K562 (cell line): ENCODE data around the gene ACBD5. TPM values are rescaled to one million over a fixed set of nuclear protein-coding genes. Genes with fewer than 3 reads are reported as not detected.

Experiments
- ATAC-seq: fragments of 200-7000 bp; cut with Tn5 transposase; 3 replicates; pipeline ENCODE4 v1.9.1; 2020; ENCODE audit warnings: moderate library complexity
- BruUV-seq: library from RNA; stranded (reverse); fragments of 400-500 nt; replicated peaks from 2 replicates; lab custom pipeline; 2021; lab: Mats Ljungman, UMichigan
- CTCF ChIA-PET: fragments of 300-600 bp; formaldehyde crosslinking; extraction: SDS; loops from one replicate; lab custom pipeline; 2021; ENCODE audit warnings: low intra/inter-chr PET ratio; lab: Yijun Ruan, JAX
- POLR2A ChIA-PET: fragments of 300-600, 350-650 bp; sonication (Branson Sonifier 250); formaldehyde crosslinking; extraction: SDS; loops from one replicate; lab custom pipeline; 2021; ENCODE audit warnings: antibody characterized with exemption, inconsistent platforms; lab: Yijun Ruan, JAX
- DNase-seq, 4 experiments: peaks; one replicate each; pipeline versions ENCODE4 v3.0.0 to v3.0.0-alpha.2; 2011 to 2018; ENCODE audit warnings: low spot score in 3 of 4, mixed read lengths in 3 of 4; ENCODE audit errors: extremely low read depth in 1 of 4
- FAIRE-seq: peaks from 2 replicates; lab custom pipeline; 2011; peaks lifted over from hg19 to GRCh38; lab: Jason Lieb, UNC
- H2AFZ ChIP-seq: 2 replicates; pipeline ENCODE4 v1.6.0; 2011; ENCODE audit warnings: low read depth, low read length, control low read depth, inconsistent platforms
- H3K27ac ChIP-seq: fragments of 200-600 bp; 3 replicates; pipeline ENCODE4 v1.8.0; 2011; ENCODE audit warnings: low read depth, mild to moderate bottlenecking, control low read depth, inconsistent platforms, low read length, moderate library complexity, mixed read lengths; ENCODE audit errors: extremely low read depth
- H3K27me3 ChIP-seq, 2 experiments: fragments of 300-600 bp in 1 of 2; 2 replicates in 1 of 2; 3 replicates in 1 of 2; pipeline versions ENCODE4 v1.6.0 to v1.8.0; 2011; ENCODE audit warnings: inconsistent platforms in 2 of 2, low read length in 2 of 2, mild to moderate bottlenecking in 1 of 2, mixed read lengths in 1 of 2, moderate library complexity in 1 of 2; ENCODE audit not compliant: control insufficient read depth in 2 of 2, insufficient read depth in 2 of 2
- H3K36me3 ChIP-seq: fragments of 300-600 bp; 3 replicates; pipeline ENCODE4 v1.8.0; 2011; ENCODE audit warnings: mild to moderate bottlenecking, low read length, inconsistent platforms; ENCODE audit not compliant: control insufficient read depth, insufficient read depth
- H3K4me1 ChIP-seq, 2 experiments: fragments of 200-600 bp in 1 of 2; replicated peaks in 1 of 2; 2 replicates in 1 of 2; 3 replicates in 1 of 2; pipeline versions ENCODE4 v1.5.1 to v1.8.0; 2011; ENCODE audit warnings: inconsistent platforms in 2 of 2, low read length in 2 of 2, mild to moderate bottlenecking in 1 of 2, mixed read lengths in 1 of 2, moderate library complexity in 1 of 2; ENCODE audit not compliant: control insufficient read depth in 2 of 2, insufficient read depth in 2 of 2
- H3K4me2 ChIP-seq: 2 replicates; pipeline ENCODE4 v1.6.1; 2011; ENCODE audit warnings: low read length, control low read depth, inconsistent platforms, mixed read lengths; ENCODE audit not compliant: insufficient read depth
- H3K4me3 ChIP-seq: fragments of 200-600 bp; sonication (generic), shearing (Covaris generic); 2 replicates; pipeline ENCODE4 v1.5.1; 2016; ENCODE audit warnings: control low read depth, inconsistent platforms
- H3K79me2 ChIP-seq: fragments of 200-600 bp; 3 replicates; pipeline ENCODE4 v1.8.0; 2011; ENCODE audit warnings: low read length, inconsistent platforms; ENCODE audit not compliant: control insufficient read depth, insufficient read depth
- H3K9ac ChIP-seq, 2 experiments: 2 replicates each; pipeline versions ENCODE4 v1.6.0 to v1.6.1; 2011; ENCODE audit warnings: low read depth in 2 of 2, low read length in 2 of 2, control low read depth in 1 of 2, inconsistent platforms in 1 of 2, mild to moderate bottlenecking in 1 of 2, mixed read lengths in 1 of 2; ENCODE audit not compliant: insufficient read depth in 1 of 2
- H3K9me1 ChIP-seq: one replicate; pipeline ENCODE4 v1.6.0; 2011; ENCODE audit warnings: inconsistent platforms, mild to moderate bottlenecking, low read length, moderate library complexity; ENCODE audit not compliant: control insufficient read depth, insufficient read depth
- H3K9me3 ChIP-seq: replicated peaks from 2 replicates; pipeline ENCODE4 v1.5.1; 2011; ENCODE audit warnings: low read depth, low read length, inconsistent platforms; ENCODE audit not compliant: control insufficient read depth, insufficient read depth
- H4K20me1 ChIP-seq: replicated peaks from 2 replicates; pipeline ENCODE4 v1.6.1; 2011; ENCODE audit warnings: low read length, inconsistent platforms, mixed read lengths; ENCODE audit not compliant: control insufficient read depth, insufficient read depth
- C11orf30 ChIP-seq: fragments of 450-650 bp; IDR thresholded peaks from 2 replicates; pipeline ENCODE4 v1.6.1; 2016; ENCODE audit warnings: low read depth, mild to moderate bottlenecking
- DPF2 ChIP-seq: fragments of 450-650 bp; IDR thresholded peaks from 2 replicates; pipeline ENCODE4 v1.6.1; 2016
- GABPB1 ChIP-seq: sonication (generic); formaldehyde crosslinking; IDR thresholded peaks from 2 replicates; pipeline ENCODE4 v1.8.0; 2022; ENCODE audit warnings: mild to moderate bottlenecking, missing genetic modification reagents
- KAT2B ChIP-seq: IDR thresholded peaks from one replicate; pipeline ENCODE4 v1.6.1; 2012; ENCODE audit warnings: low read depth, mild to moderate bottlenecking, control low read depth, inconsistent platforms, low read length, moderate library complexity
- MED1 ChIP-seq: sonication (generic); formaldehyde crosslinking; IDR thresholded peaks from 2 replicates; pipeline ENCODE4 v1.8.1; 2023; ENCODE audit warnings: missing genetic modification reagents, borderline replicate concordance
- NR1H2 ChIP-seq: sonication (generic); formaldehyde crosslinking; IDR thresholded peaks from 2 replicates; pipeline ENCODE4 v1.4.0; 2020; ENCODE audit warnings: mild to moderate bottlenecking, missing genetic modification reagents
- RAD51 ChIP-seq: fragments of 450-650 bp; IDR thresholded peaks from 2 replicates; pipeline ENCODE4 v1.7.1; 2016; ENCODE audit warnings: low read depth, mild to moderate bottlenecking, borderline replicate concordance
- SIX5 ChIP-seq, 2 experiments: IDR thresholded peaks; 2 replicates each; pipeline ENCODE4 v1.6.1; 2011; ENCODE audit warnings: low read length in 2 of 2, borderline replicate concordance in 1 of 2, low read depth in 1 of 2, mild to moderate bottlenecking in 1 of 2, moderate library complexity in 1 of 2; ENCODE audit not compliant: insufficient read depth in 1 of 2
- USF1 ChIP-seq: sonication (generic); formaldehyde crosslinking; IDR thresholded peaks from 2 replicates; pipeline ENCODE4 v1.9.0; 2022; ENCODE audit warnings: mild to moderate bottlenecking, missing genetic modification reagents
- ZBTB26 ChIP-seq: fragments of 450-650 bp; formaldehyde crosslinking; IDR thresholded peaks from 2 replicates; pipeline ENCODE4 v1.4.0; 2022; ENCODE audit warnings: missing genetic modification characterization
- ZBTB40 ChIP-seq, 2 experiments: fragments of 450-650 bp in 1 of 2; sonication (generic) in 1 of 2; formaldehyde crosslinking in 1 of 2; IDR thresholded peaks; 2 replicates each; pipeline versions ENCODE4 v1.7.1 to v1.9.0; 2016 to 2022; ENCODE audit warnings: inconsistent platforms in 1 of 2, mild to moderate bottlenecking in 1 of 2, missing genetic modification reagents in 1 of 2
- ZNF224 ChIP-seq: sonication (generic); formaldehyde crosslinking; IDR thresholded peaks from 2 replicates; pipeline ENCODE4 v1.8.0; 2022; ENCODE audit warnings: mild to moderate bottlenecking, missing genetic modification reagents
- WGBS: fragments of 100-300 bp; shearing (Covaris generic); methylation state at CpG from one replicate; pipeline ENCODE4 v1.1.6; 2016; ENCODE audit warnings: low coverage, mixed read lengths; ENCODE audit not compliant: insufficient coverage; ENCODE audit errors: missing lambda C conversion rate; 5-methylcytosine and 5-hydroxymethylcytosine counted together
- in situ Hi-C: fragments of 300-500 bp; cut with MboI; formaldehyde crosslinking; loops from 4 replicates; pipeline ENCODE4 v1.15.0; 2018; ENCODE audit warnings: inconsistent platforms, mixed read lengths
- intact Hi-C: fragments of 100-400 bp; cut with micrococcal nuclease; formaldehyde crosslinking; loops from 2 replicates; pipeline ENCODE4 v1.14.2; 2022
- polyA plus RNA-seq, 8 experiments: library from polyadenylated mRNA; depleted of rRNA in 4 of 8; stranded (reverse) in 5 of 8; unstranded in 3 of 8; fragments of >200 nt; fragmentation: Nextera tagmentation in 2 of 8; fragmentation: Illumina TruSeq in 1 of 8; extraction: Ambion mirVana in 2 of 8; extraction: Trizol in 1 of 8; gene quantifications; 2 replicates each; pipeline versions ENCODE4 v1.2.1 to v1.2.3, GENCODE V29; 2011 to 2014; ENCODE audit warnings: inconsistent platforms in 1 of 8, missing spikeins in 1 of 8
- total RNA-seq, 7 experiments: library from RNA; depleted of rRNA in 6 of 7; stranded (reverse); fragments of >200 nt in 6 of 7; fragmentation: Illumina TruSeq in 2 of 7; extraction: Trizol in 2 of 7; gene quantifications; 2 replicates each; pipeline versions ENCODE4 v1.2.1 to v1.2.3, GENCODE V29; 2011 to 2021; ENCODE audit warnings: low replicate concordance in 1 of 7

The ACBD5 gene
- total and polyA plus RNA-seq, 9 of the 15 experiments (the other 6 are each of a cell fraction or from before 2014, with no cell fraction given) = 1.5 to 10.3 (median 7.8) TPM

- Histone ChIP-seq H3K9ac (no peak overlapping the region), H4K20me1 (no peaks in the 10 kb centered on the region), H3K4me3 (no peak overlapping the region), H3K4me2 (no peak overlapping the region), H3K4me1 (no peaks in the 10 kb centered on the region), H3K79me2 (no peaks in the 10 kb centered on the region), H3K27ac (no peak overlapping the region), H3K9me1 (no peaks in the 10 kb centered on the region), H3K9me3 (no peaks in the 10 kb centered on the region), H3K36me3 (peaks cover 34% of the 10 kb centered on the region), H2AFZ (no peak overlapping the region), H3K27me3 (no peaks in the 10 kb centered on the region)
- CTCF ChIA-PET = no interaction called here
- ATAC-seq (no peak), FAIRE-seq (no peak), DNase-seq (no peak)
- POLR2A ChIA-PET = interaction anchor here (1.5 to 3.5 kb wide), 4 partner anchors 10 to 46 kb away, joined by 4 to 14 read pairs (median 4); no protein-coding TSS in a partner anchor
- in situ Hi-C loops = no loop called here
- WGBS = 59% methylated on average over 1 of the region's 1 CpG
- intact Hi-C loops = no loop called here
- no TSS peak for BruUV-seq
- TF ChIP-seq ZBTB26 (CRISPR knock-in tag) (no peak), C11orf30 (no peak), USF1 (no peak), ZBTB40 (IDR thresholded peaks at IDR 0.05) (no peak), ZBTB40 (CRISPR knock-in tag; IDR thresholded peaks at IDR 0.05) (no peak), RAD51 (no peak), DPF2 (no peak), GABPB1 (CRISPR knock-in tag) (no peak), MED1 (CRISPR knock-in tag) (no peak), SIX5 (IDR thresholded peaks at IDR 0.05; ENCODE audit: borderline replicate concordance in 1 of 2, insufficient read depth in 1 of 2, low read depth in 1 of 2, low read length in 2 of 2) (no peak), NR1H2 (CRISPR knock-in tag) (no peak), KAT2B (no peak), ZNF224 (CRISPR knock-in tag) (no peak)
Observed at GRCh38 chr10:27188259-27188658, 52.3 kb downstream of the ACBD5 start.
